ENCODE data around the gene SULT1E1.

SULT1E1 gene

GRCh38 chr4:69800599-69800998, 59.3 kb downstream of the SULT1E1 start:
- DNase-seq (ENCODE audit: extremely low read depth in 1 of 2, low read depth in 1 of 2), result no peak

GRCh38 chr4:69799337-69799736, 60.6 kb downstream of the SULT1E1 start:
- no peak for DNase-seq (ENCODE audit: extremely low read depth in 1 of 2, low read depth in 1 of 2)

GRCh38 chr4:69793732-69794131, 66.2 kb downstream of the SULT1E1 start:
- DNase-seq (ENCODE audit: extremely low read depth in 1 of 2, low read depth in 1 of 2), result no peak
